AG09309 (cell line): Measurements from ENCODE around the gene LRCH1.

Experiments
- DNase-seq: peaks from one replicate; pipeline ENCODE4 v3.0.0-alpha.2; 2010; ENCODE audit warnings: low read depth
- H3K4me3 ChIP-seq: 2 replicates; pipeline ENCODE4 v1.5.1; 2011; ENCODE audit warnings: mild to moderate bottlenecking, low read depth, low read length, moderate library complexity; ENCODE audit not compliant: control insufficient read depth
- TF ChIP-seq, protein P1 (sequence below): IDR thresholded peaks from 2 replicates; pipeline ENCODE4 v1.5.1; 2011; ENCODE audit warnings: mild to moderate bottlenecking, low read depth, low read length, inconsistent platforms; ENCODE audit not compliant: insufficient read depth, control insufficient read depth; ENCODE audit errors: missing control alignments

The LRCH1 gene

DNA sequence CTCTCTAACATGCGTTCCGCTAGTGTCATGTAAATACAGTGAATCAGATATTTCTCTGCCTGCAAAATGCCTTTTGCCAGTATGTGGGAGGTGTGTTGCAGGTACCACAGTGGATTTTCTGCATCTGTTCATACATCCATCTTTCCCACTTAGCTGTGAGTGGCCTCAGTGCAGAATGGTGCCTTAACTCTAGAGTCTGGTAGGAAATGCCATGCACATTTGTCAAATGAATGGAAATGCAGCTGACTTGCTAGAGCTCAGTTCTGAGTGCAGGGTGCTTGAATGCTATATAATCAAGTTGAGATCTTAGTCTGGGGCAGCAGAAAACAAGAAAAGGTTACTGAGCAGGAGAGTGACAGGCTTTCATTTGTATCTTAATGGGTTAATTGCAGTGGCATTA lies 68.2 kb downstream of the LRCH1 start:
- DNase-seq: no peak
- TF ChIP-seq, protein P1, sequence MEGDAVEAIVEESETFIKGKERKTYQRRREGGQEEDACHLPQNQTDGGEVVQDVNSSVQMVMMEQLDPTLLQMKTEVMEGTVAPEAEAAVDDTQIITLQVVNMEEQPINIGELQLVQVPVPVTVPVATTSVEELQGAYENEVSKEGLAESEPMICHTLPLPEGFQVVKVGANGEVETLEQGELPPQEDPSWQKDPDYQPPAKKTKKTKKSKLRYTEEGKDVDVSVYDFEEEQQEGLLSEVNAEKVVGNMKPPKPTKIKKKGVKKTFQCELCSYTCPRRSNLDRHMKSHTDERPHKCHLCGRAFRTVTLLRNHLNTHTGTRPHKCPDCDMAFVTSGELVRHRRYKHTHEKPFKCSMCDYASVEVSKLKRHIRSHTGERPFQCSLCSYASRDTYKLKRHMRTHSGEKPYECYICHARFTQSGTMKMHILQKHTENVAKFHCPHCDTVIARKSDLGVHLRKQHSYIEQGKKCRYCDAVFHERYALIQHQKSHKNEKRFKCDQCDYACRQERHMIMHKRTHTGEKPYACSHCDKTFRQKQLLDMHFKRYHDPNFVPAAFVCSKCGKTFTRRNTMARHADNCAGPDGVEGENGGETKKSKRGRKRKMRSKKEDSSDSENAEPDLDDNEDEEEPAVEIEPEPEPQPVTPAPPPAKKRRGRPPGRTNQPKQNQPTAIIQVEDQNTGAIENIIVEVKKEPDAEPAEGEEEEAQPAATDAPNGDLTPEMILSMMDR: no peak
- H3K4me3 ChIP-seq: no peak overlapping the region

DNA sequence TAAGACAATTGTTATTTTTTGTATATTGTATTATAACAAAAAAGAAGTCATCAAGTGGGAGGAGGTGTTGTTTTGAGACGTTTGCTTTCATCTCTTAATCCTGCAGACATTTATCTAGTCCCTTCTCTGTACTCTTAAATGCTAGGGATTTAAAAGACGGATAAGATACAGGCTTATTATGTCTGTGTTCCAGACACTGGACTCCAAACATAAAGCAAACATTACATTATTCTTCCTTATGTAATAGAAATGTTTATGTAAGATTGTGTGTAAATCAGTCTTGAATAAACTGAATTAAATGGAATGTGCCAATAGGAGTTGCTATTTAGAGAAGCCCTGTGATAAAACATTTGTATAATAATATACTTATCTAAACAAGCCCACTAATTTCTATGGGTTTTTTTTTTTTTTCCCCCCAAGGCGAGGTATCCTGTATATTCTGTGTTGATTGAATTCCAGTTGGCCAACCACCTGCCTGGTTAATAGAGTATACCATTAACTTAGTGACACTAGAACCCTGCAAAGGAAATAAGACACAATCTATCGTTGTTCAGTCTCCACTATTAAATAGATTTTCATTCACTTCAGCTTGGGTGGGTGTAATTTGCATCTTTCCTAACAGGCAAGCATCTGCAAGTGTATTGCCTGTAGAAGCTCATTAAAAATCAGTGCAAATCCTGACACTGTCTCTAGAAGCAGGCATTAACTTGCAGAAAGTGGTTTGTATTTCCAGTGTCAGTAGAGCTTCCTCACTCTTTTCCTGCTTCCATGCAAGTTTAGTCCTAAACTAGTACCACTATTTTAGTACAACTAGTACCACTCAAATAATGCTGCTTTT lies 69.0 kb downstream of the LRCH1 start:
- no peak for DNase-seq
- no peak overlapping the region for H3K4me3 ChIP-seq

DNA sequence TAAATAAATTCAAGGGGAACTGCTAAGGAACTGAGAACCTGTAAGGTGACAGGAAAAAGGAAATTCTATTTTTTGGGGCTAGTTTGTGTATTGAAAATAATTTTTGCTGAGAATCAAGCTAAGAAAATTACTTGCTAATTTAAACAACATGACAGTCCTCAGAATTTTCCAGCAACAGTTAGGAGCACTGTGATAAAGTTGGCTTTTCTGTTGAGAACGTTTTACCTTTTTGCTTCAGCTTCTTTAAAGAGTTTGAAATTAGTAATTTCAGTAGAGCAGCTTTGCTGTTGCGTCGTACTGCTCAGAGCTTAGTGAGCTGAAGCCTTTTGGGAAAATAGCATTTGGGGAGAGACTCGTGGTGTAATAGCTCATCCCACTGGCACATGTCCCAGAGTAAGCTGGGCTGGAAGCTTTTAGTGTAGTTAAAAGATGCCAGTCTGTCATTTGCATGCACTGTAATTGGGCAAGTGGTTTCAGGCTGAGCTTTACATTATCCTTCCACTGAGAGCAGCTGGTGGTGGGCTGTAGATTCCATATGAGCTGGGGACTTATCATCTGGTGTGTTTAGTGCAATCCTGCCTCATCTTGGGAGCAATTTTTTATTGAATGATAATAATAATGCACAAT lies 69.8 kb downstream of the LRCH1 start:
- peak; percentile 73 for DNase-seq
- no peak overlapping the region for H3K4me3 ChIP-seq
- TF ChIP-seq, protein P1: no peak

More for the DNA sequence above, 69.0 kb downstream of the LRCH1 start:
- TF ChIP-seq, protein P1: no peak

DNA sequence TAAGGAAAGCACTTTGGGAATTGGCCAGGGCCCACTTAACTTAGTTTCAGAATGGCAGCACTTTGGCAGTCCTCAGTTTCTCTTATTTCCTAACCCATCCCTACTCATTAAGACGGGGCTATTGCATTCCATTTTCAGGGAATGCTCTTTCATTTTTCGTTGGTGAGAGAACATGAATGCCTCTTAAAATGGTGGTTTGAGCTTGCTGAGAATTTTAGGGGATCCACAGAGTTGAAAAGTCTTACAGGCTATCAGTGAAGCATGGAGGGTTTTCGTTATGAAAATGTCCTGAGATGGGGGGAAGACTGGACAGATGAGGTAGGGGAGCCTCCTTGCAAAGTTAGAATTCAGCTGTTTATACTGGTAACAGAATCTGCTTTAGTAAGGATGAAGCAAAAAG lies 71.4 kb downstream of the LRCH1 start:
- DNase-seq: no peak
- H3K4me3 ChIP-seq: no peak overlapping the region
- TF ChIP-seq, protein P1: no peak

DNA sequence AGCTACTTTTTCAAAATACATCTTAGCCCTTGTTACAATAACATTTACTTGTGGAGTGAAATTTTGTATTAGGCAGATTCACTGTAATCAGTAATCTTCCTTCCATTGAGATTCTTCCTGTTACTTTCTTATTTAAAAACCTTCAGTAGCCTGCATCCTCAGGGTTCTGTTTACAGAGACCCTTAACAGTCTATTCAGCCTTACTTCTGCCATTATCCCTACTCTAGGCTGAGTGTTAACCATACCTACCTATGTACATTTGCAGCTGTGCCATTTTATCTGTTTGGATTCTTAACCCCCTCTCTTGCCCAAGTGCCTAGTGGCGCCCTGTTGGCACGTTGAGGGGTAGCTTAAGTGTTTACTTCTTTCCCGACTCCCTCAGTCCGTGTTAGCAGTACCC lies 71.9 kb downstream of the LRCH1 start:
- TF ChIP-seq, protein P1: no peak
- no peak overlapping the region for H3K4me3 ChIP-seq
- no peak for DNase-seq

DNA sequence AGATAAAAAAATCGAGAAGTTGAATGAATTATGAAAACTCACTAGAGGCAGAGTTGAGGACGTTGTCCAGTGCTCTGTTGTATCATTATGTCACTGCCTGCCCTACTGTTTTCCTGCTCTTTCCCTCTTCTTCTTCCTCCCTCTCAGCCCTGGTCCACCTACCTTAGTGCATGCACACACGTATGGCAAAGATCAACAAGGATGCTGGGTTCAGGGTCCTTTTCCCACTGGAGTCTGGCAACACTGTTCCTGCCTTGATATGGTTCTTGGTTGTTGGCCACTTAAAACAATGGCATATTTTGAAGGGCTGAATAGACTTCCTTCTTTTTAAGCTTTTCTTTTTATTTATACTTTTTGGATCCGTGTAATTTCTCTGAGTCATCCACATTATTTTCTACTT lies 74.5 kb downstream of the LRCH1 start:
- no peak overlapping the region for H3K4me3 ChIP-seq
- no peak for DNase-seq
- TF ChIP-seq, protein P1: no peak
